ENCODE data around the gene BEND2. TPM values are rescaled to one million over a fixed set of nuclear protein-coding genes. Genes with fewer than 3 reads are reported as not detected.
"Not testable (repeated sequence)": the region's sequence is repeated elsewhere in the genome, so short reads cannot be mapped to it uniquely, and the experiment has no call there.

BEND2 gene
- total RNA-seq = not detected

DNA sequence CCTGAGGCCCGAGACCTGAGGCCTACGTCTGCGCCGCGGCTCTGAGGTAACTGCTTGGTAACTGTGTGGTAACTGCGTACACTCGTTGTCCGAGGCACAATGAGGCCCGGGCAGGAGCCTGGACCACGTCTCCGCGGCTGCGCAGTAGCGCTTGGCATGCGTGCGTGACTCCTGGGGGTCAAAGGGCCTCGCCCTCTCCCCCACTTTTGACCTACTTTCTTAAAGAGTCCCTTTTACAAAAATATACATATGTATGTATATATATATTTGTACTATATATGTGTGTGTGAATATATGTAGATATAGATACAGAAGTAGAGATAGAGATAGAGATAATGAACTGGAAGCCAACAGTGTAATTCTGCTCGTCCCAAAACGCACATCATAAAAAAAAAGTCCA, at the start of gene BEND2:
TSS of gene BEND2 (minus strand) at position 101 of the 400 bp plus-strand sequence. CDS start 136 bp downstream, outside the sequence.
- Mint-ChIP-seq H3K27ac (no peak within 1 kb of the TSS), H3K4me1 (no peaks in the 10 kb centered on the region), H3K27me3 (no peaks in the 10 kb centered on the region), H3K4me3 (no peak within 1 kb of the TSS), H3K36me3 (no peaks in the 10 kb centered on the region), H3K9me3 (ENCODE audit: low read depth) (peaks cover 2% of the 10 kb centered on the region)
- CTCF ChIA-PET = no interaction called here
- ATAC-seq = no peak
- no peak for DNase-seq

DNA sequence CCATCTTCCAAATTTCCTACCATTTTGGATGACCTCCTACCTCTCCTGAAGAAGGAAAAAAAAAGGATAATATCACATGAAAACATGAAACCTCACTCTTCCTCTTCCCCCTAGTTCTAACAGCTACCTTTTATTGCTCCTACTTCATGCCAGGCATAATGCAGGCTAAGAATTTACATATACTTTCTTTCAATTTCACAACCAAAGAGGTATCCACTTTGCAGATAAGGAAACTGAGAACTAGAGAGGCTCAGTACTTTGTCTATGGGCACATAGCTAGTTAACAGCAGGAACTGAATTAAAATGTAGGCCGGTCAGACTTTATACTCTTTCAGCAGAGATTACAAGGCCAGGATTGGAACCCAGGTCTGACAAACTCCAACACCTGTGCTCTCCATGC, 34.4 kb upstream of the BEND2 start:
- Mint-ChIP-seq H3K27me3 (no peaks in the 10 kb centered on the region), H3K27ac (no peak overlapping the region), H3K4me1 (no peaks in the 10 kb centered on the region), H3K9me3 (ENCODE audit: low read depth) (no peaks in the 10 kb centered on the region), H3K36me3 (peaks cover 5% of the 10 kb centered on the region), H3K4me3 (no peak overlapping the region)
- ATAC-seq = no peak
- DNase-seq = no peak
- CTCF ChIA-PET = no interaction called here

DNA sequence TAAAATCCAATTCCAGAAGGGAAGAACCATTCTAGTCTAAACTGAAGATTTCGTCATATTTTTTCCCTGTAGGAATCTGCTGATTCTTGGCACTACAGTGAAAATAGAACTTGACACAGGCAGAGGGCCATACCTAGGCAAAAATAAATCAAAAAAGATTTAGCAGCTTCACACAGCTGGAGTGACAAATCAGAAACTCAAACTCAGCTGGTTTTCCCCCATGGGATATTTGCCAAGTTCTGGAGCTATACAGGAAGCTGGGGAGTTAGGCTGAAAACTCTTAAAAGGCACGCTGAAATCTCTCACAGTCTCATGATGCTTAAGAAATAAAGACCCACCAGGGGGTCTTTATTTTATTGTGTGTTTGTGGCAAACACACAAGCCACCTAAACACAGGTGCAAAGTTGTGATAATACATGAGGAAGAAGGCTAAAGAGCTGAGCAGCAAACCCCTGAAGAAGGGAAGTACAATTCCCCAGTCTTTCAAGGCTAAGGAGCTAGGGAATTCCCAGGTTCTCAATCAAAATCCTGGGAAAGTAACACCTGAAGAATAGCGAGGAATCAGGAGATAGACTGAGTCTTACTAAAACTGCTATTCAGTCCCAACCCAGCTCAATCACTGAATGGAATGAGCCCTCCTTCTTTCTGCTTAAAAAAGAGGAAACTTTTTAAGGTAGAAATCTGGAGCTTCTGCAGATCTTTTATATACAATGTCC, 32.1 kb upstream of the BEND2 start:
- ATAC-seq (no peak), DNase-seq (no peak)
- H3K9me3 Mint-ChIP-seq (ENCODE audit: low read depth) = no peaks in the 10 kb centered on the region
- no peak overlapping the region for H3K4me3 Mint-ChIP-seq
- CTCF ChIA-PET = no interaction called here
- no peaks in the 10 kb centered on the region for H3K4me1 Mint-ChIP-seq
- H3K27ac Mint-ChIP-seq = no peak overlapping the region
- no peaks in the 10 kb centered on the region for H3K27me3 Mint-ChIP-seq
- peaks cover 5% of the 10 kb centered on the region for H3K36me3 Mint-ChIP-seq

DNA sequence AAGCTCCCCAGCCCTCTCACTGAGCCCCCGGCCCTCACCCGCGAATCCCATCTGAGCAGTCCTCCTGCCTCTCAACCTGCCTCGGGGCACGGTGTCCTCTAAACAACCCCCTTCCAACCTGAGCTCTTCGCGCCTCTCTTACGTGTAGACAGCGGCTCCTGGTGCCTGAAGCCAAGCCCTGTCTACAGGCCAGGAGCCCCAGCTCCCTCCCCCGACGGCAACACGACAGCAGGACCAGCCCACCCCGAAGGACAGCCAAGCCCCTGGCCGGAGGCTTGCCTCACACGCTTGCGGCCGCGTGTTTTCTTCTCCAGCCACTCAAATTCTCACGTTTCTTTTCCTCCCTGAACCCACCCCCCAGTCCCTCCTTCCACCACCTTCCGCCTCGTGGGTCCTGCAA, 9.0 kb upstream of the BEND2 start:
- H3K4me1 Mint-ChIP-seq; H3K4me3 Mint-ChIP-seq; DNase-seq; H3K27ac Mint-ChIP-seq; CTCF ChIA-PET; H3K36me3 Mint-ChIP-seq; H3K9me3 Mint-ChIP-seq (ENCODE audit: low read depth); ATAC-seq; H3K27me3 Mint-ChIP-seq: not testable (repeated sequence)

DNA sequence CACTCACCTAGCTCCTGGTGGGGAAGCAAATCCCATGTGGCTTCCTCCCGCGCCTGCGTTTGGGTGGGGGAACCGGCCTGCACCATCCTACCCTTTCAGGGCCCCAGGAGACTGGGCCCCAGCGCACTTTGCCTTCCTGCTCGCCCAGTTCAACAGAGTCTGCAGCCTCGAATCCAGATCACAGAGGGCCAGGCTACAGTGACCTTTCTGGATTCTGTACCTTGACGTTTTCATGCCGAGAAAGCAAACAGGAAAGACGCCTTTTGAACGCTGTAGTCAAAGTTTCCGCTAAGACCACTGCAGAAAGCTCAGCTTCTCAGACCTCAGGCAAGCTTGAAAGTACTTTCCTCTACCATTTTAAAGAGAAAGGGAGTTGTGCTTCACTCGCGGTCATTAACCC, 7.4 kb upstream of the BEND2 start:
- Mint-ChIP-seq H3K4me1 (no peaks in the 10 kb centered on the region), H3K9me3 (ENCODE audit: low read depth) (no peaks in the 10 kb centered on the region), H3K4me3 (no peak overlapping the region), H3K27ac (no peak overlapping the region), H3K36me3 (no peaks in the 10 kb centered on the region), H3K27me3 (no peaks in the 10 kb centered on the region)
- CTCF ChIA-PET = no interaction called here
- DNase-seq = no peak
- no peak for ATAC-seq

DNA sequence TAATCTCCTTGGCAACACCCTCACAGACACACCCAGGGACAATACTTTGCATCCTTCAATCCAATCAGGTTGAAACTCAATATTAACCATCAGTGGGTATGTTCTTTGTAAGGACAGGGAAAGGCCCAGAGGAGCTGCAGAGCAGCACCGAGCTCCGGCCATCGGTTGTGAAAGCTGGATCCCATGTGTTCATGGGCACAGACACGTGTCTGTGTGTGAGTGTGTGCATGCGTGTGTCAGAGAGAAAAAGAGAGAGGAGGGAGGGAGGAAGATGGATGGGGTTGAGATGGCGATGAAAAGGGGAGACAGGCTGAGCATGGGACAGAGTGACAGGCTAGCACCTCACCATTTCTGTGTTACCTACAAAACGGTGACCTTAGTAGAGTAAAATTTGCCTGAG, 6.8 kb upstream of the BEND2 start:
- no peaks in the 10 kb centered on the region for H3K9me3 Mint-ChIP-seq (ENCODE audit: low read depth)
- CTCF ChIA-PET = no interaction called here
- no peak overlapping the region for H3K4me3 Mint-ChIP-seq
- ATAC-seq (no peak), DNase-seq (no peak)
- H3K4me1 Mint-ChIP-seq = no peaks in the 10 kb centered on the region
- no peaks in the 10 kb centered on the region for H3K36me3 Mint-ChIP-seq
- no peaks in the 10 kb centered on the region for H3K27me3 Mint-ChIP-seq
- H3K27ac Mint-ChIP-seq = no peak overlapping the region

DNA sequence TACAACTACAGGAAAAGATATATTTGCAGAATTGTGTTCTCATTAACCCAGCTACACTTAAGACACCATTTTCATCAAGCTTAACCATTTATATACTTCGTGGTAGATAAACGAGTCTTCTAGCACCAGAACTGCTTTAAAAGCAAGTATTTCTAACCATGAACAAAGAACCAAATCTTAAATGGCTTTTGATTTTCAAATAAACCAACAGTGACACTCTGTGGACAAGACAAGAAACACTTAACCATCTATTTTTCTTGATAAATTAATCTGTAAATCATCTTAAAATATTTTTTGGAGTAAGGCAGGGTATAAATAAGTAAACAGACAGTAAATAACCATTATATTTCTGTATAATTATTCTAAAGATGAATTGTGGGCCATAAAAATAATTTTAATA, 10.2 kb downstream of the BEND2 start:
- CTCF ChIA-PET = no interaction called here
- H3K27ac Mint-ChIP-seq = no peak overlapping the region
- H3K4me1 Mint-ChIP-seq = no peaks in the 10 kb centered on the region
- no peak overlapping the region for H3K4me3 Mint-ChIP-seq
- no peak for DNase-seq
- H3K36me3 Mint-ChIP-seq = no peaks in the 10 kb centered on the region
- ATAC-seq = no peak
- H3K27me3 Mint-ChIP-seq = no peaks in the 10 kb centered on the region
- no peaks in the 10 kb centered on the region for H3K9me3 Mint-ChIP-seq (ENCODE audit: low read depth)

DNA sequence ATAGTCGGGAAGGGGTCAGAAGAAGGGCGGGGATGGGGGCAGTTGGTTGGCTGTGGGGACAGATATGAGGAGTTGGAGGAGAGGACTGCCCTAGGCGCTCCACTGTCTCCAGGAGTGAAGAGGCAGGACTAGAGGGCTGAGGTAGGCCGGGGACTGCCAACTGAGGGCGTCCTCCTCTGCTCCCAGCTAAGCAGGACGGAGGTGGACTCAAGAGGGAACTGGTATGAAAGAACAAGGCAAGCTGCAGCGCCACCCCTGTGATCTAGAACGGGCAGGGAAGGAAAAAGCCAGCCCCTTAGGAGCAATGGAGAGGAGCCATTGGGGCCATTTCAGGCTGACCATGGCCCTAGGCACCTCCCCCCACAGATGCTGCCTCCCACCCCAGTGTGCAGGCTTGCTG, 14.0 kb downstream of the BEND2 start:
- Mint-ChIP-seq H3K4me1 (no peaks in the 10 kb centered on the region), H3K27ac (no peak overlapping the region), H3K9me3 (ENCODE audit: low read depth) (no peaks in the 10 kb centered on the region), H3K4me3 (no peak overlapping the region), H3K27me3 (peaks cover 3% of the 10 kb centered on the region), H3K36me3 (no peaks in the 10 kb centered on the region)
- CTCF ChIA-PET = no interaction called here
- ATAC-seq = no peak
- DNase-seq = no peak

DNA sequence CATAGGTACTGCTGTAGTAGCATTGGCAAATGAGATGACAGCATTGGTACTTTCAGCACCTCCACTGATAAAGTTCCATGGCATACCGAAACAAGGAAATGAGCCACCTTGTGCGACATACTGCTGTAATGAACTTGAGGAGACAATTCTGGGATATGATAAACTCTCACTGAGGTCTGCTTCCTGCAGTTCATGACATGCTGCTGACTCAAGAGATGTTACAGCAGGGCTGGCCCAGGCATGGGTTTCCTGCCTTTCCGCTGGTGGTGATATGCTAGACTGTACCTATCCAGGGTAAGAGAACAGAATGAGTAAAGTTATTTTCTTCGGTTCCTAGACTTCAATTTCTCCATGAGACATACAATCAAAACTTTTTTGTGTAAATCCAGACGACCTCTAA, 17.1 kb downstream of the BEND2 start:
- ATAC-seq (no peak), DNase-seq (no peak)
- Mint-ChIP-seq H3K4me1 (no peaks in the 10 kb centered on the region), H3K9me3 (ENCODE audit: low read depth) (no peaks in the 10 kb centered on the region), H3K36me3 (no peaks in the 10 kb centered on the region), H3K27ac (no peak overlapping the region), H3K27me3 (peaks cover 3% of the 10 kb centered on the region), H3K4me3 (no peak overlapping the region)
- CTCF ChIA-PET = no interaction called here

DNA sequence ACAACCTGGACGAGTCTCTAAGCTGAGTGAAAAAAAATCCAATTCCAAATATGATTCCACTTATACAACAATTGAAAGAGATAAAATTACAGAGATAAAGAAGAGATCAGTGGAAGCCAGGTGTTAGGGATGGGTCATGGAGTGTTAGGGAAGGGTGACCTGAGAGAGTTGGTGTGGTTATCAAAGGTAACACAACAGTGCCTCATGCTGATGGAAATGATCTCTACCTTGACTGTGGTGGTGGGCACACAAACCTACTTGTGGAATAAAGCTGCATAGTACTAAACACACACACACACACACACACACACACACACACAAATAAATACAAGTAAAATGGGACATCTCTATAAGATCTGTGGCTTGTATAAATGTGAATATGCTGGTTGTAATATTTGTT, 26.0 kb downstream of the BEND2 start:
- H3K9me3 Mint-ChIP-seq (ENCODE audit: low read depth) = no peaks in the 10 kb centered on the region
- H3K36me3 Mint-ChIP-seq = no peaks in the 10 kb centered on the region
- no peak overlapping the region for H3K4me3 Mint-ChIP-seq
- CTCF ChIA-PET = no interaction called here
- H3K27me3 Mint-ChIP-seq = no peaks in the 10 kb centered on the region
- DNase-seq (no peak), ATAC-seq (no peak)
- no peak overlapping the region for H3K27ac Mint-ChIP-seq
- H3K4me1 Mint-ChIP-seq = no peaks in the 10 kb centered on the region

DNA sequence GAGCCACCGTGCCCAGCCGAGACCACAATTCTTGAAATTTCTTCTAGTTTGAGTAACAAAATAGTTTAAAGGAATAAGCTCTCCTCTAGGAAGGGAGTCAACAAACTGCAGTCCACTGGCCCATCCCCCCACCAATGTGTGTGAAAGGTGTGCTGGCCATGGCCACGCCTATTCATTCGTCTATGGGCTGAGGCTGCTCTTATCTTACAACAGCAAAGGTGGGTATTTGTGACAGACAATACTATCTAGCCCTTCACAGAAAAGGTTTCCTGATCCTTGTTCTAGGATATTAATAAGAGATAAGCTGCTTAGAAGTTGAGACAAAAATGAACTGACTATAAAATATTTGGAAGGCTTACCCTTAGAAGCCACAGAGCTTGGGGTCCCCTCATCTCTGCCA, 41.2 kb downstream of the BEND2 start:
- Mint-ChIP-seq H3K27ac (no peak overlapping the region), H3K9me3 (ENCODE audit: low read depth) (no peaks in the 10 kb centered on the region), H3K27me3 (no peaks in the 10 kb centered on the region), H3K36me3 (no peaks in the 10 kb centered on the region), H3K4me3 (no peak overlapping the region), H3K4me1 (no peaks in the 10 kb centered on the region)
- CTCF ChIA-PET = no interaction called here
- ATAC-seq (no peak), DNase-seq (no peak)

DNA sequence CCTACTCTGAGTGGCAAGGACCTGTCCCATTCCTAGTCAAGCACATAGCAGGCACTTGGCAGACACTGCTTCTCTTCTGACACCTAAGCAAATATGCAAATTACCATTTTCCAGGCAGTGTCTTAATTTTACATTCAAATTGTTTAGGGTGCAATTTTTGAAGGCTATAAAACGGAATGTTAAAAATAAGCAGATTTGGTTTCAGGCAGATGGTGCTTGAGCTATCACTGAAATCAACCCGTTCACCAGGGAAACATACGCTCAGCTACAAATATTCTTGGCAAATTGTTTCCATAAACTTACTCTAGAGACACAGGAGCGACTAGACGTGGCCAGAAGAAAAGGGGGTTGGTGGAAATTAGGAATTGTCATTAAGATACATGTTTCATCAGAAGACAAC, 45.7 kb downstream of the BEND2 start:
- Mint-ChIP-seq H3K36me3 (no peaks in the 10 kb centered on the region), H3K27ac (no peak overlapping the region), H3K4me3 (no peak overlapping the region), H3K4me1 (no peaks in the 10 kb centered on the region), H3K27me3 (no peaks in the 10 kb centered on the region), H3K9me3 (ENCODE audit: low read depth) (no peaks in the 10 kb centered on the region)
- CTCF ChIA-PET = no interaction called here
- ATAC-seq = no peak
- DNase-seq = no peak

DNA sequence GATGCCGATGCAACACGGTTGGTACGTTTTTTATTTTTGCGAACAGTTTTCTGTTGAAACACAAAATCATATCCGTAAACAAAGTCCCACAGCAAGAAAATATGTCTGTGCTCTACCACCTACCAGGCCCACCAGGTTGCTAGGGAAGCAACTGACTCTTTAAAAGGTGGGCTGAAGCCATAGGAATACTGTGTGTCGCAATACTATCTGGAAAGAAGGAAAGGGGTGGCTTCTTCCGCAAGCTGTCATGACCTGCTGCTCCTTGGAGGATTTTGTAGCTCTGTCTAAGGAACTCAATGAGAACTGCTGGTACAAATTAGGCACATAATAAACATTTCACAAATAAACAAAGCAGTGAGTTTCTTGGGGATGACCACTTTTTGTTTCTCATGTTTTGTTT, 46.5 kb downstream of the BEND2 start:
- Mint-ChIP-seq H3K4me3 (no peak overlapping the region), H3K9me3 (ENCODE audit: low read depth) (no peaks in the 10 kb centered on the region), H3K36me3 (no peaks in the 10 kb centered on the region), H3K4me1 (no peaks in the 10 kb centered on the region), H3K27me3 (no peaks in the 10 kb centered on the region), H3K27ac (no peak overlapping the region)
- CTCF ChIA-PET = no interaction called here
- ATAC-seq (no peak), DNase-seq (no peak)

DNA sequence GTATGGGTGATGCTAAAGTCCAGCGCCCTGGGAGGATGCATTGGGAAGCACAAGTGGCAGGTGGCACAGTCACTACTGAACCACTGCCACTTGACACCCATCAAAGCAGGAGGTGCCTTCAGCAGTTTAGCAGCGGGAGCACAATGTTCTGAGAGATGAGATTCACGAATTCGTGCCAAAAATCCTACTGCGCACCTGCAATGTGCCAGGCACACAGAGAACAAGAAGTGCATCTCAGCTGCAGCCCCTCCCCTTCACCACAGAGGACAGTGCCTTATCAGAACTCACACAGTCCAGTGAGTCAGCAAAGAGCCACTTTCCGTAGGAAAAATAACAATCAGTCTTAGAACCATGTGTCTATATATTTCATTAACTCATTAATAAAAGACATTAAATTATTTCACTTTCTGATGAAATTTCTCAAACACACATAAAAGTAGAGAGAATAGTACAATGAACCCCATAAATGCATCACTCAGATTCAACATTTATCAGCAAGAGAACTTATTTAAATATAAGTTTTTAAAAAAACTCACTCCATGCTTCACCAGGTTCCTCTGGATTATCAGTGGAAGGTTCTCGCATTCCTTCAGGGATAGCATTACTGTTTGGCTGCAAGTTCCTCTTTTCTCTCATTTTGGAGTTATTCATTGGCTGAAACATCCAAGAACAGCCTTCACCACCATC, 47.0 kb downstream of the BEND2 start:
- no peak overlapping the region for H3K27ac Mint-ChIP-seq
- H3K27me3 Mint-ChIP-seq = no peaks in the 10 kb centered on the region
- CTCF ChIA-PET = no interaction called here
- ATAC-seq (no peak), DNase-seq (no peak)
- H3K4me3 Mint-ChIP-seq = no peak overlapping the region
- no peaks in the 10 kb centered on the region for H3K36me3 Mint-ChIP-seq
- H3K4me1 Mint-ChIP-seq = no peaks in the 10 kb centered on the region
- no peaks in the 10 kb centered on the region for H3K9me3 Mint-ChIP-seq (ENCODE audit: low read depth)

All from activated CD8-positive, alpha-beta memory T cell treated with anti-CD3 and anti-CD28 coated beads, Interleukin-2, amount 10 ng/mL, durations not matched to agents 7 days and 5 days (primary cell).